ENCODE results near the gene TAOK1.

The TAOK1 gene

GRCh38 chr17:29347831-29348629 is 42.1 kb upstream of the TAOK1 start:
- TF ChIP-seq ZBTB6 (tag by site-specific recombination; IDR thresholded peaks at IDR 0.05) (peak; percentile 61; the same call in 1 of the 2 replicates), PRDM1 (tag by site-specific recombination; IDR thresholded peaks at IDR 0.05) (0 out of 2 replicates have a peak, but pooled peaks have one; percentile 35), ZBTB17 (tag by site-specific recombination; IDR thresholded peaks at IDR 0.05) (no peak), REPIN1 (tag by site-specific recombination; IDR thresholded peaks at IDR 0.05; ENCODE audit: low read depth) (no peak), ZNF394 (tag by site-specific recombination; IDR thresholded peaks at IDR 0.05; ENCODE audit: borderline replicate concordance) (peak; percentile 64; the same call in 1 of the 2 replicates), ZNF391 (tag by site-specific recombination; IDR thresholded peaks at IDR 0.05; ENCODE audit: borderline replicate concordance, low read depth) (no peak)
- Histone ChIP-seq H3K4me1 (ENCODE audit: control insufficient read depth, insufficient read depth, low read length) (no peaks in the 10 kb centered on the region), H3K4me3 (ENCODE audit: low read depth, low read length) (no peak overlapping the region), H3K36me3 (ENCODE audit: control insufficient read depth in 2 of 2, insufficient read depth in 1 of 2, low read length in 2 of 2) (no peaks in the 10 kb centered on the region; a peak in 1 of 3 replicates), H3K9me3 (ENCODE audit: control insufficient read depth, insufficient read depth, low read depth, low read length) (no peaks in the 10 kb centered on the region), H3K27ac (ENCODE audit: extremely low read depth, low read depth, low read length) (no peak overlapping the region)
- CTCF ChIA-PET, result interaction anchor here (0.6 to 0.8 kb wide), 2 partner anchors 22 to 401 kb away, joined by 3 to 5 read pairs; no protein-coding TSS in a partner anchor
- POLR2A ChIA-PET, result no interaction called here

- no peak overlapping the region for H3K4me3 ChIP-seq (ENCODE audit: low read depth, low read length)
- no peaks in the 10 kb centered on the region for H3K9me3 ChIP-seq (ENCODE audit: control insufficient read depth, insufficient read depth, low read depth, low read length)
- H3K27ac ChIP-seq (ENCODE audit: extremely low read depth, low read depth, low read length), result no peak overlapping the region
- CTCF ChIA-PET, result interaction anchor here (0.6 to 1.7 kb wide), 4 partner anchors 12 to 429 kb away, joined by 3 to 4 read pairs (median 3); no protein-coding TSS in a partner anchor
- POLR2A ChIA-PET, result interaction anchor here (1.4 to 1.5 kb wide), 2 partner anchors 41 to 55 kb away, joined by 3 to 5 read pairs; partner anchors contain the start of genes NUFIP2 and TAOK1
- TF ChIP-seq ZNF121 (tag by site-specific recombination; IDR thresholded peaks at IDR 0.05) (0 out of 2 replicates have a peak, but pooled peaks have one; percentile 26), PRDM2 (tag by site-specific recombination; IDR thresholded peaks at IDR 0.05; ENCODE audit: borderline replicate concordance) (no peak), ZNF791 (tag by site-specific recombination; IDR thresholded peaks at IDR 0.05) (no peak), ZFP69B (tag by site-specific recombination; IDR thresholded peaks at IDR 0.05) (no peak), ZNF600 (tag by site-specific recombination; IDR thresholded peaks at IDR 0.05) (peak; percentile 14; the same call in 1 of the 2 replicates), ZNF24 (tag by site-specific recombination; IDR thresholded peaks at IDR 0.05) (no peak), ZNF10 (tag by site-specific recombination; IDR thresholded peaks at IDR 0.05) (no peak), ZNF311 (tag by site-specific recombination; IDR thresholded peaks at IDR 0.05; ENCODE audit: borderline replicate concordance) (no peak), ZFP37 (tag by site-specific recombination; IDR thresholded peaks at IDR 0.05) (no peak)
- no peaks in the 10 kb centered on the region for H3K4me1 ChIP-seq (ENCODE audit: control insufficient read depth, insufficient read depth, low read length)
- H3K36me3 ChIP-seq (ENCODE audit: control insufficient read depth in 2 of 2, insufficient read depth in 1 of 2, low read length in 2 of 2), result no peaks in the 10 kb centered on the region; a peak in 1 of 3 replicates
Observed at GRCh38 chr17:29349409-29349808, 40.8 kb upstream of the TAOK1 start.

Measured in HEK293 (cell line).